ENCODE data around the gene NUP62CL.

DNA sequence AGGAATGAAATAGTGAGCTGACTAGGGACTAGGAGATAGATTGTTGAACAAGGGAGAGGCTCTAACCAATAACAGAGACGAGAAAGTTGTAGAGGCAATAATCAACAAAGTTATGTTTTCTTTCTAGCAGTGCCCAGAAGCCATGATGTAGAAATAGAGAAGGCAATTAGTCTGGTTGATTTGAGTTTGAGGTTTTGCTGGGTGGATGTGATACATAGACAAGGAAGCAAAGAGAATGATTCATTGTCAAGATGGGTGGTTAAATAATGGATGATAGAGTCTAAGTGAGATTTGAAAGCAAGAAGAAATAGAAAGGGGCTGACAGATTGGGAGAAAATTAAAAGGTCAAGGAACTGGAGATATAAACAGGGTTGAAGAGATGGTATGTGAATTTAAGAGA lies 98.8 kb downstream of the NUP62CL start:
- TF ChIP-seq POLR2AphosphoS5 (IDR thresholded peaks at IDR 0.05): no peak
- no peak for TF ChIP-seq POLR2A (IDR thresholded peaks at IDR 0.05)
- TF ChIP-seq, protein P1, sequence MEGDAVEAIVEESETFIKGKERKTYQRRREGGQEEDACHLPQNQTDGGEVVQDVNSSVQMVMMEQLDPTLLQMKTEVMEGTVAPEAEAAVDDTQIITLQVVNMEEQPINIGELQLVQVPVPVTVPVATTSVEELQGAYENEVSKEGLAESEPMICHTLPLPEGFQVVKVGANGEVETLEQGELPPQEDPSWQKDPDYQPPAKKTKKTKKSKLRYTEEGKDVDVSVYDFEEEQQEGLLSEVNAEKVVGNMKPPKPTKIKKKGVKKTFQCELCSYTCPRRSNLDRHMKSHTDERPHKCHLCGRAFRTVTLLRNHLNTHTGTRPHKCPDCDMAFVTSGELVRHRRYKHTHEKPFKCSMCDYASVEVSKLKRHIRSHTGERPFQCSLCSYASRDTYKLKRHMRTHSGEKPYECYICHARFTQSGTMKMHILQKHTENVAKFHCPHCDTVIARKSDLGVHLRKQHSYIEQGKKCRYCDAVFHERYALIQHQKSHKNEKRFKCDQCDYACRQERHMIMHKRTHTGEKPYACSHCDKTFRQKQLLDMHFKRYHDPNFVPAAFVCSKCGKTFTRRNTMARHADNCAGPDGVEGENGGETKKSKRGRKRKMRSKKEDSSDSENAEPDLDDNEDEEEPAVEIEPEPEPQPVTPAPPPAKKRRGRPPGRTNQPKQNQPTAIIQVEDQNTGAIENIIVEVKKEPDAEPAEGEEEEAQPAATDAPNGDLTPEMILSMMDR (IDR thresholded peaks at IDR 0.05): no peak

Data from suprapubic skin (tissue), 4 donors.